ENCODE data around the gene TRAIP.
"Not testable (repeated sequence)": the region's sequence is repeated elsewhere in the genome, so short reads cannot be mapped to it uniquely, and the experiment has no call there.

Gene TRAIP

GRCh38 chr3:49790626-49791411 is 65.5 kb downstream of the TRAIP start:
- no peak for DNase-seq

- no peak for DNase-seq
These were observed 68.3 kb downstream of the TRAIP start for GRCh38 chr3:49788056-49788455.

DNA sequence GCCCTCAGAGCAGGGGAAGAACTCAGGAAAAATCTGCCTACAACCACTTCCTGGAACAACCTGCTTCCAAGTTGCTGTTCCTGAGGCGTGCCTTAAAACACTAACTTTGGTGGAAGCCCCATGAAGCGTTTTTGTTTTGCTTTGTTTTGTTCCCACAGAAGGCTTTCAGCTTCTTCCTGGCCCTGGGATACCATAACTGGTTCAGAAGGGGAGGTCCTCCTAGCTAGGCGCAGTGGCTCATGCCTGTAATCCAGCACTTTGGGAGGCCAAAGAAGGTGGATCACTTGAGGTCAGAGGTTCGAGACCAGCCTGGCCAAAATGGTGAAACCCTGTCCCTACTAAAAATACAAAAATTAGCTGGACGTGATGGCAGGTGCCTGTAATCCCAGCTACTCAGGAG is 68.8 kb downstream of the TRAIP start:
- no peak for DNase-seq

DNA sequence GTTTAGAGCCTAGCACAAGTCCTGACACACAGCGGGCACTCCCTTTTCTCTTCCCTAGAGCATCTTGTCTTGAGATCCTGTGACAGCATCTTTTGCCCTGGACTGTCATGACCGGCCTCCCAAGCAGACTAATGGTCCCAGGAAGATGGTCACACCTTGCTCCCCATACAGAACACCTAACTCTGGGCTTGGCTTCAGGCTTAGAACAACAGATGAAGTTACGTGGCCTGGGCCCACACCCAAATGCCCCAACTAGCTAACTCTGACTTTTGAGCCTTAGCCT is 69.2 kb downstream of the TRAIP start:
- DNase-seq, result no peak

DNA sequence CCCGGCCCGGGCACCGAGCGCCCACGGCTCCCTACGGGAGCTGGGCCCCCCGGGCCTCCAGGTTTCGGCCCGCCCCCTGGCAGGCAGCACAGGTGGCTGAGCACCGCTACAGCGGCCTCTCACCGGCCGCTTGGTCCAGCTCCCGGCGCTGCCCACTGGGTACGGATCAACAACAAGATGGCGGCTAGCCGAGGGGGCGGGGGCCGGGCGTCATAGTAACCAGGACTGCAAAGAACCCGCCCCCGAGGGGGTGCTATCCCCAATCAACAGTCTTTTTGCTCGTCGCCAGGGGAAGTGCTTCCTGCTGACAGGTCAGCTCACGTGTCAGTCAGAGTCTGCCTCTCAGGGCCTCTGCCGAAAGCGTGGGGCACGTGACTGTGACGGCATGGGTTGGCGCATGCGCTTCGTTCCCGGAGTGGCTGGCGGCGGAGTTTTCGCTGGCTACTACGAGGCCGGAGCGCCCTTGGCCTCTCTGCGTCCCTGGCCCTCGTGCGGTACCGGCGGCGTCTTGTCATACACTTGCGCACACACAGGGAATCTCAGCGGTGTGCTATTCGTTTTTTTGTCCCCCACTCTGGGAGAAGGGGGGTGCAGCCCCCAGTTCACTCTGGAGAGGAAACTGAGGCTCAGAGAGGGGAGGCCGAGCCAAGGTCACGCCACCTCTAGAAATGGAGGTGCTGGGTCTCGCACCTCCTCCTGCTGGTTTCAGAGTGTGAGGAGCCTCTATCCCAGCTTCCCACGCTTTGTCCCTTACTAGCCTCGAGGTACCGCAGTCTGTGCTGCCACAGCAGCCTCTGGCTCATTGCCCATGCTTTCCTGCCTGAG is 69.8 kb downstream of the TRAIP start, which contains the start of gene IP6K1:
Gene IP6K1, minus strand, starts transcription at position 186 of the 825 bp plus-strand sequence. CDS start 38,502 bp downstream, outside the sequence.
- DNase-seq, result peak; percentile 100

- no peak for DNase-seq
These were observed 70.6 kb downstream of the TRAIP start for GRCh38 chr3:49785565-49786356.

- DNase-seq, result not testable (repeated sequence)
These were observed 74.1 kb downstream of the TRAIP start for GRCh38 chr3:49782277-49782676.

DNA sequence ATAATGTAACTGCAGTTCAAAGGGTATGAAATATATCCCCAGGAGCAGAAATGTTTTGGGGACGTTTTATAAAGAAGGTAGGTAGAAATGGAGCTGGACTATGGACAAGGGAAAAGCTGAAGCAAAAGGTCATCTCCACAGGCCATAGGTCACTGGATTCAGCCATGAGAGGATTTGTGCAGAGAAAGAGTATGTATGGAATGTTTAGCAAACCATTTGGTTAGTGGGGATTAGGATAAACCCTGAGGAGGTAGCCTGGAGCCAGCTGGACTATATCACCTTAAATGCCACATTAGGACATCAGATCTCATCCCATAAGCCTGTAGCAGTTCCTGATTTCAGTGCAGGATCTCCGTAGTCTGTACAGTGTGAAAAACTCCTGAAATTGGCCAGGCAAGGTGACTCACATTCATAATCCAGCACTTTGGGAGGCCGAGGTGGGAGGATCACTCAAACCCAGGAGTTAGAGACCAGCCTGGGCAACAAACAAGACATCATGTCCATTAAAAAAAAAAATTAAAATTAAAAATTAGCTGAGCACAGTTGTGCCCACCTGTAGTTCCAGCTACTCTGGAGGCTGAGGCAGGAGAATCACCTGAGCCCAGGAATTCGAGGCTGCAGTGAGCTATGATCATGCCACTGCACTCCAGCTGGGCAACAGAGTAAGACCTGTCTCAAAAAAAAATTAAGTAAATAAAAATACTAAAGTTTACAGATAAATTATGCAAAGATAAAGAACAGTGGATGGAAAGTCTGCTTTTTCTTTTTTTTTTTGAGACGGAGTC is 74.8 kb downstream of the TRAIP start:
- DNase-seq, result no peak

GRCh38 chr3:49780975-49781365 is 75.4 kb downstream of the TRAIP start:
- not testable (repeated sequence) for DNase-seq

GRCh38 chr3:49780080-49780974 is 76.0 kb downstream of the TRAIP start:
- no peak for DNase-seq

DNA sequence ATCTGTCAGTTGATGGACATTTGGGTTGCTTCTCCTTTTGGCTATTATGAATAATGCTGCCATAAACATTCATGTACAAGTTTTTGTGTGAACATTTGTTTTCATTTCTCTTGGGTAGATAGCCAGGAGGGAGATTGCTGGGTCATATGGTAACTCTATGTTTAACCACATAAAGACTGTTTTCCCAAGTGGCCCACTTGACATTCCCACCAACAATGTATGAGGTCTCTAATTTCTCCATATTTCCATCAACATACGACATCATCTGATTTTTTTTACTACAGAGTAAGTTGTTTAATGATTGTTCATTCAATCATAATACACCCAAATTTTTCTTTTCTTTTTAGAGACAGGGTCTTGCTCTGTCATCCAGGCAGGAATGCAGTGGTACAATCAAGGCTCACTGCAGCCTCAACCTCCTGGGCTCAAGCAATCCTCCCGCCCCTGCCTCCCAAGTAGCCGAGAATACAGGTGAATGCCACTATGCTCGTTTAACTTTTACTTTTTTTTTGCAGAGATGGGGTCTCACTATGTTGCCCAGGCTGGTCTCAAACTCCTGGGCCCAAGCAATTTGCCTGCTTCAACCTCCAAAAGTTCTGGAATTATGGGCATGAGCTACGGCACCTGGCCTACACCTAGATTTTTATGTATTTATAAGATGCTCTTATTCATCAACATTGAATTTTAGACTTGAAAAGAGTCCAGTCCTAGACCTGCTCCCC is 76.8 kb downstream of the TRAIP start:
- no peak for DNase-seq
